HepG2 (cell line): ENCODE results near the gene MRPS7. TPM values are rescaled to one million over a fixed set of nuclear protein-coding genes. Genes with fewer than 3 reads are reported as not detected.

Experiments used
- ADNP ChIP-seq: sonication (generic); formaldehyde crosslinking; IDR thresholded peaks from 2 replicates; pipeline ENCODE4 v1.4.0; 2020; ENCODE audit warnings: missing genetic modification reagents
- DNMT3B ChIP-seq: conservative IDR thresholded peaks from 2 replicates; pipeline ENCODE4 v1.6.1; 2016; ENCODE audit warnings: missing biosample characterization, control low read depth
- HES4 ChIP-seq: sonication (generic); formaldehyde crosslinking; IDR thresholded peaks from 2 replicates; pipeline ENCODE4 v1.9.0; 2021; ENCODE audit warnings: mild to moderate bottlenecking, missing genetic modification reagents, borderline replicate concordance
- HNF4A ChIP-seq: sonication (generic); formaldehyde crosslinking; IDR thresholded peaks from 2 replicates; pipeline ENCODE4 v1.4.0; 2020; ENCODE audit warnings: missing genetic modification reagents
- JUND ChIP-seq: sonication (generic); formaldehyde crosslinking; IDR thresholded peaks from 2 replicates; pipeline ENCODE4 v1.8.0; 2022; ENCODE audit warnings: mild to moderate bottlenecking, missing genetic modification reagents
- NFE2 ChIP-seq: sonication (generic); formaldehyde crosslinking; IDR thresholded peaks from 2 replicates; pipeline ENCODE4 v1.4.0; 2020; ENCODE audit warnings: missing genetic modification reagents
- NFRKB ChIP-seq: fragments of 450-650 bp; IDR thresholded peaks from 2 replicates; pipeline ENCODE4 v1.6.1; 2017
- TCF12 ChIP-seq, 2 experiments: fragments of 450-650 bp in 1 of 2; sonication (generic) in 1 of 2; formaldehyde crosslinking in 1 of 2; IDR thresholded peaks; 2 replicates each; pipeline versions ENCODE4 v1.6.1 to v1.8.0; 2017 to 2022; ENCODE audit warnings: antibody characterized with exemption in 1 of 2, mild to moderate bottlenecking in 1 of 2, missing genetic modification reagents in 1 of 2, moderate library complexity in 1 of 2
- ZNF207 ChIP-seq: fragments of 450-650 bp; IDR thresholded peaks from 2 replicates; pipeline ENCODE4 v1.6.1; 2016; ENCODE audit warnings: antibody characterized with exemption, borderline replicate concordance
- ZNF292 ChIP-seq: sonication (generic); formaldehyde crosslinking; IDR thresholded peaks from 2 replicates; pipeline ENCODE4 v1.8.1; 2022; ENCODE audit warnings: mild to moderate bottlenecking, low read depth, missing genetic modification reagents, borderline replicate concordance
- ZNF30 ChIP-seq: sonication (generic); formaldehyde crosslinking; IDR thresholded peaks from 2 replicates; pipeline ENCODE4 v1.5.0; 2020; ENCODE audit warnings: mild to moderate bottlenecking, missing genetic modification reagents
- ZNF317 ChIP-seq: sonication (generic); formaldehyde crosslinking; IDR thresholded peaks from 2 replicates; pipeline ENCODE4 v1.5.0; 2020; ENCODE audit warnings: mild to moderate bottlenecking, missing genetic modification reagents
- ZNF383 ChIP-seq: sonication (generic); formaldehyde crosslinking; IDR thresholded peaks from 2 replicates; pipeline ENCODE4 v1.4.0; 2020; ENCODE audit warnings: missing genetic modification reagents, mild to moderate bottlenecking, borderline replicate concordance
- ZNF446 ChIP-seq: sonication (generic); formaldehyde crosslinking; IDR thresholded peaks from 2 replicates; pipeline ENCODE4 v1.5.0; 2020; ENCODE audit warnings: mild to moderate bottlenecking, missing genetic modification reagents
- ZNF558 ChIP-seq: sonication (generic); formaldehyde crosslinking; IDR thresholded peaks from 2 replicates; pipeline ENCODE4 v1.9.0; 2022; ENCODE audit warnings: mild to moderate bottlenecking, missing genetic modification reagents, borderline replicate concordance
- polyA plus RNA-seq, 8 experiments: library from polyadenylated mRNA; depleted of rRNA in 3 of 8; stranded (reverse) in 7 of 8; unstranded in 1 of 8; fragments of >200 nt; fragmentation: Illumina TruSeq in 4 of 8; extraction: Trizol in 4 of 8; gene quantifications; 2 replicates each; pipeline versions ENCODE4 v1.2.1 to v1.2.3, GENCODE V29; 2011 to 2016; ENCODE audit warnings: low read depth in 4 of 8, missing spikeins in 1 of 8, mixed read lengths in 1 of 8; ENCODE audit not compliant: insufficient read depth in 1 of 8
- total RNA-seq, 5 experiments: library from RNA; depleted of rRNA; stranded (reverse); fragments of >200 nt; fragmentation: Illumina TruSeq; extraction: Trizol; gene quantifications; 2 replicates each; pipeline ENCODE4 v1.2.3, GENCODE V29; 2016; ENCODE audit warnings: low read depth in 1 of 5
- TF ChIP-seq, protein P1 (sequence below): fragments of 450-650 bp; IDR thresholded peaks from 2 replicates; pipeline ENCODE4 v1.6.1; 2017
- TF ChIP-seq, protein P2 (sequence below): IDR thresholded peaks from 2 replicates; pipeline ENCODE4 v1.6.1; 2012; ENCODE audit warnings: inconsistent platforms
- TF ChIP-seq, protein P3 (sequence below): sonication (generic); formaldehyde crosslinking; IDR thresholded peaks from 2 replicates; pipeline ENCODE4 v1.4.0; 2020; ENCODE audit warnings: missing genetic modification reagents, mild to moderate bottlenecking, borderline replicate concordance
- TF ChIP-seq, protein P4 (sequence below): sonication (generic); formaldehyde crosslinking; IDR thresholded peaks from 2 replicates; pipeline ENCODE4 v1.5.0; 2020; ENCODE audit warnings: mild to moderate bottlenecking, missing genetic modification reagents, borderline replicate concordance
- TF ChIP-seq, protein P5 (sequence below): sonication (generic); formaldehyde crosslinking; IDR thresholded peaks from 2 replicates; pipeline ENCODE4 v1.8.0; 2023; ENCODE audit warnings: mild to moderate bottlenecking, missing genetic modification reagents
- TF ChIP-seq, protein P6 (sequence below): IDR thresholded peaks from 2 replicates; pipeline ENCODE4 v1.6.1; 2016

The MRPS7 gene
- total and polyA plus RNA-seq, 2 of the 13 experiments (the other 11 are each of a cell fraction or from before 2014, with no cell fraction given): 97.0 to 162 TPM

DNA sequence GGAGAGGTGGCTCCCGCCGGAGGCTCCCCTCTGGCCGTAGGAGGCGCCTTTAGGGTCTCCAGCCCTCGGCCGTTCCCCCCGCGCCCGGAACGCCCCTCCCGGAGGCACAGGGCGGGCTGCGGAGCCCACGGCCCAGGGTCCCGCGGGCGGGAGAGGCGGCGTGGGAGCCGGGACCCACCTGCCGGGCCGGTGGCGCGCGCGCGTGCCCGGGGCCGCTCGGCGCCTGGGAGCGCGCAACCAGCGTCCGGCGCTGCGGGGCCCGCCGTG, 9.2 kb downstream of the MRPS7 start, which contains the start of gene MIF4GD (continued):
- TF ChIP-seq, protein P1, sequence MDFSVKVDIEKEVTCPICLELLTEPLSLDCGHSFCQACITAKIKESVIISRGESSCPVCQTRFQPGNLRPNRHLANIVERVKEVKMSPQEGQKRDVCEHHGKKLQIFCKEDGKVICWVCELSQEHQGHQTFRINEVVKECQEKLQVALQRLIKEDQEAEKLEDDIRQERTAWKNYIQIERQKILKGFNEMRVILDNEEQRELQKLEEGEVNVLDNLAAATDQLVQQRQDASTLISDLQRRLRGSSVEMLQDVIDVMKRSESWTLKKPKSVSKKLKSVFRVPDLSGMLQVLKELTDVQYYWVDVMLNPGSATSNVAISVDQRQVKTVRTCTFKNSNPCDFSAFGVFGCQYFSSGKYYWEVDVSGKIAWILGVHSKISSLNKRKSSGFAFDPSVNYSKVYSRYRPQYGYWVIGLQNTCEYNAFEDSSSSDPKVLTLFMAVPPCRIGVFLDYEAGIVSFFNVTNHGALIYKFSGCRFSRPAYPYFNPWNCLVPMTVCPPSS: no peak
- TF ChIP-seq ZNF292 (CRISPR knock-in tag) (no peak), ZNF446 (CRISPR knock-in tag) (0 out of 2 replicates have a peak, but pooled peaks have one; percentile 9), TCF12 (IDR thresholded peaks at IDR 0.05) (no peak), TCF12 (CRISPR knock-in tag; IDR thresholded peaks at IDR 0.05) (peak; percentile 19; the same call in 1 of the 2 replicates), NFE2 (CRISPR knock-in tag) (no peak), ADNP (CRISPR knock-in tag) (no peak), HES4 (CRISPR knock-in tag) (0 out of 2 replicates have a peak, but pooled peaks have one; percentile 13), ZNF30 (CRISPR knock-in tag) (no peak), HNF4A (no peak), JUND (CRISPR knock-in tag) (no peak), DNMT3B (CRISPR knock-in tag) (0 out of 2 replicates have a peak, but pooled peaks have one; percentile 6), NFRKB (no peak), ZNF207 (no peak), ZNF558 (CRISPR knock-in tag) (0 out of 2 replicates have a peak, but pooled peaks have one; percentile 70), ZNF383 (CRISPR knock-in tag) (no peak), ZNF317 (CRISPR knock-in tag) (no peak)
- TF ChIP-seq, protein P2, sequence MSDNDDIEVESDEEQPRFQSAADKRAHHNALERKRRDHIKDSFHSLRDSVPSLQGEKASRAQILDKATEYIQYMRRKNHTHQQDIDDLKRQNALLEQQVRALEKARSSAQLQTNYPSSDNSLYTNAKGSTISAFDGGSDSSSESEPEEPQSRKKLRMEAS: no peak
- TF ChIP-seq, protein P3, sequence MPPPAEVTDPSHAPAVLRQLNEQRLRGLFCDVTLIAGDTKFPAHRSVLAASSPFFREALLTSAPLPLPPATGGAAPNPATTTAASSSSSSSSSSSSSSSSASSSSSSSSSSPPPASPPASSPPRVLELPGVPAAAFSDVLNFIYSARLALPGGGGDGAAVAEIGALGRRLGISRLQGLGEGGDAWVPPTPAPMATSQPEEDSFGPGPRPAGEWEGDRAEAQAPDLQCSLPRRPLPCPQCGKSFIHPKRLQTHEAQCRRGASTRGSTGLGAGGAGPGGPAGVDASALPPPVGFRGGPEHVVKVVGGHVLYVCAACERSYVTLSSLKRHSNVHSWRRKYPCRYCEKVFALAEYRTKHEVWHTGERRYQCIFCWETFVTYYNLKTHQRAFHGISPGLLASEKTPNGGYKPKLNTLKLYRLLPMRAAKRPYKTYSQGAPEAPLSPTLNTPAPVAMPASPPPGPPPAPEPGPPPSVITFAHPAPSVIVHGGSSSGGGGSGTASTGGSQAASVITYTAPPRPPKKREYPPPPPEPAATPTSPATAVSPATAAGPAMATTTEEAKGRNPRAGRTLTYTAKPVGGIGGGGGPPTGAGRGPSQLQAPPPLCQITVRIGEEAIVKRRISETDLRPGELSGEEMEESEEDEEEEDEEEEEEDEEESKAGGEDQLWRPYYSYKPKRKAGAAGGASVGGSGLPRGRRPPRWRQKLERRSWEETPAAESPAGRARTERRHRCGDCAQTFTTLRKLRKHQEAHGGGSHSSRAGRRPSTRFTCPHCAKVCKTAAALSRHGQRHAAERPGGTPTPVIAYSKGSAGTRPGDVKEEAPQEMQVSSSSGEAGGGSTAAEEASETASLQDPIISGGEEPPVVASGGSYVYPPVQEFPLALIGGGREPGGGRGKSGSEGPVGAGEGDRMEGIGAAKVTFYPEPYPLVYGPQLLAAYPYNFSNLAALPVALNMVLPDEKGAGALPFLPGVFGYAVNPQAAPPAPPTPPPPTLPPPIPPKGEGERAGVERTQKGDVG (CRISPR knock-in tag): no peak
- TF ChIP-seq, protein P4, sequence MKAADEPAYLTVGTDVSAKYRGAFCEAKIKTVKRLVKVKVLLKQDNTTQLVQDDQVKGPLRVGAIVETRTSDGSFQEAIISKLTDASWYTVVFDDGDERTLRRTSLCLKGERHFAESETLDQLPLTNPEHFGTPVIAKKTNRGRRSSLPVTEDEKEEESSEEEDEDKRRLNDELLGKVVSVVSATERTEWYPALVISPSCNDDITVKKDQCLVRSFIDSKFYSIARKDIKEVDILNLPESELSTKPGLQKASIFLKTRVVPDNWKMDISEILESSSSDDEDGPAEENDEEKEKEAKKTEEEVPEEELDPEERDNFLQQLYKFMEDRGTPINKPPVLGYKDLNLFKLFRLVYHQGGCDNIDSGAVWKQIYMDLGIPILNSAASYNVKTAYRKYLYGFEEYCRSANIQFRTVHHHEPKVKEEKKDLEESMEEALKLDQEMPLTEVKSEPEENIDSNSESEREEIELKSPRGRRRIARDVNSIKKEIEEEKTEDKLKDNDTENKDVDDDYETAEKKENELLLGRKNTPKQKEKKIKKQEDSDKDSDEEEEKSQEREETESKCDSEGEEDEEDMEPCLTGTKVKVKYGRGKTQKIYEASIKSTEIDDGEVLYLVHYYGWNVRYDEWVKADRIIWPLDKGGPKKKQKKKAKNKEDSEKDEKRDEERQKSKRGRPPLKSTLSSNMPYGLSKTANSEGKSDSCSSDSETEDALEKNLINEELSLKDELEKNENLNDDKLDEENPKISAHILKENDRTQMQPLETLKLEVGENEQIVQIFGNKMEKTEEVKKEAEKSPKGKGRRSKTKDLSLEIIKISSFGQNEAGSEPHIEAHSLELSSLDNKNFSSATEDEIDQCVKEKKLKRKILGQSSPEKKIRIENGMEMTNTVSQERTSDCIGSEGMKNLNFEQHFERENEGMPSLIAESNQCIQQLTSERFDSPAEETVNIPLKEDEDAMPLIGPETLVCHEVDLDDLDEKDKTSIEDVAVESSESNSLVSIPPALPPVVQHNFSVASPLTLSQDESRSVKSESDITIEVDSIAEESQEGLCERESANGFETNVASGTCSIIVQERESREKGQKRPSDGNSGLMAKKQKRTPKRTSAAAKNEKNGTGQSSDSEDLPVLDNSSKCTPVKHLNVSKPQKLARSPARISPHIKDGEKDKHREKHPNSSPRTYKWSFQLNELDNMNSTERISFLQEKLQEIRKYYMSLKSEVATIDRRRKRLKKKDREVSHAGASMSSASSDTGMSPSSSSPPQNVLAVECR (CRISPR knock-in tag): no peak
- TF ChIP-seq, protein P5, sequence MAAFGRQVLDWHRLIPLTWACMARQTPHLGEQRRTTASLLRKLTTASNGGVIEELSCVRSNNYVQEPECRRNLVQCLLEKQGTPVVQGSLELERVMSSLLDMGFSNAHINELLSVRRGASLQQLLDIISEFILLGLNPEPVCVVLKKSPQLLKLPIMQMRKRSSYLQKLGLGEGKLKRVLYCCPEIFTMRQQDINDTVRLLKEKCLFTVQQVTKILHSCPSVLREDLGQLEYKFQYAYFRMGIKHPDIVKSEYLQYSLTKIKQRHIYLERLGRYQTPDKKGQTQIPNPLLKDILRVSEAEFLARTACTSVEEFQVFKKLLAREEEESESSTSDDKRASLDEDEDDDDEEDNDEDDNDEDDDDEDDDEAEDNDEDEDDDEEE (CRISPR knock-in tag): peak; percentile 35; the same call in 1 of the 2 replicates
- TF ChIP-seq, protein P6, sequence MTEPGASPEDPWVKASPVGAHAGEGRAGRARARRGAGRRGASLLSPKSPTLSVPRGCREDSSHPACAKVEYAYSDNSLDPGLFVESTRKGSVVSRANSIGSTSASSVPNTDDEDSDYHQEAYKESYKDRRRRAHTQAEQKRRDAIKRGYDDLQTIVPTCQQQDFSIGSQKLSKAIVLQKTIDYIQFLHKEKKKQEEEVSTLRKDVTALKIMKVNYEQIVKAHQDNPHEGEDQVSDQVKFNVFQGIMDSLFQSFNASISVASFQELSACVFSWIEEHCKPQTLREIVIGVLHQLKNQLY (CRISPR knock-in tag): no peak
